ENCODE results near the gene POLD4.

The POLD4 gene

GRCh38 chr11:67370351-67371076, 17.2 kb upstream of the POLD4 start:
- peak; percentile 35 for DNase-seq

DNA sequence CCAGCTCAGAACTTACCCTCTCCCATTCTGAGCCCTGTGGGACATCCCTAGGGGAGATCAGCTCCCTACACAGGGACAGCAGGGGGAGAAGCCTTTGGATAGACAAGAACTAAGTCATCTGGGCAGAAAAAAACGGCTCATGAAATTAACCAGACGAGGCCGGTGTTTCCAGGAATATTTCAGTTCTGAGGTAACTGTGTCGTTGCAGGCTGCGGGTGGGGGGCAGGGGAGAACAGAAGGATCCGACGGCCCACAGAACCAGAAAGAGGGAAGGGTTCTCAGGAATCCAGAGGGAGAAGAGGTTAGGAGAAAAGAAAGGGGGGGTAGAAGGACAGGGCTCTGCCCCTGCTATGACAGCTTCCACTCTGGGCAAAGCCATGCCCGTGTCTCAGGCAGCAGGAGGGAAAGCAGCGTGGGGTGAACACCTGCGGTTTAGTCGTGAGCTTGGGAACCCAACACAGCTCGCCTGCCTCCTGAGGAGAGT, 16.5 kb upstream of the POLD4 start:
- no peak for DNase-seq

- DNase-seq = no peak
Measured at GRCh38 chr11:67369275-67369674, 15.9 kb upstream of the POLD4 start.

- DNase-seq = no peak
Measured at GRCh38 chr11:67368621-67369020, 15.3 kb upstream of the POLD4 start.

GRCh38 chr11:67367761-67368227, 14.4 kb upstream of the POLD4 start:
- DNase-seq = no peak

DNA sequence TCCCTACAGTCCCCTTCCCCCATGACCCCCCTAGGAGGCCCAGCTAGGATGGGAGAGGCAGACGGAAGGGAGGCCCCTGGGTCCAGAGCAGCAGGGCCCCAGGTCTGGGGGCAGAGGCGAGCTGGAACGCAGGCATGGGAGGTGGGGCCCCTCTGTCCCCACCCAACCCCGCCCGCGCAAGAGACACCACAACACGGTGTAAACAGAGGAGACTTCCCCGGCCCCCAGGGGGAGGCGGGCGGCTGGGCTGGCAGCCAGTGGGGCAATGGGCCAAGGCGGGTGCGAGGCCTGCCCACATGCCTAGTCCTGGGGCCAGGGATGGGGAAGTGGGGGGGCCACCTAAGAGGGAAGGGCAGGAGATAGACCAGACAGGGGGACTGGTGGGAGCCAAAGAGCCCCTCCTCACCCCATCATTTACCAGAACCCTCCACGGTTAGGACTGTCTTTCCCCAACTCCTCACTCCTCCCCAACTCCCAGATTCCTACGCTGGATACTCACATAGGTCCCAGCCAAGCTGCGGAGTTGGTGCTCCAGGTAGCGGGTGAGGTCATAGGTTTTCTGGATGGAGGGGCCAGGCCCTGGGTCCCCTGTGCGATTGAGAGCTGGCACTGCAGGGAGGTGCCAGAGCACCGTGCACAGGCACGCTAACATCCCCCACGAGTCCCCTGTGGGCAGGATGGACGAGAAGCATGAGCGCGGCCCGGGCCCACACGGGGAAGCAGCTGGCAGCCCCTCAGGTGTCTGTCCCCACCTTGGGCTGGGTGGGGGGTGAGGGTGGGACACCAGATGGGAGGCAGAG, 13.8 kb upstream of the POLD4 start:
- DNase-seq = no peak

GRCh38 chr11:67366546-67366945, 13.2 kb upstream of the POLD4 start:
- no peak for DNase-seq

DNA sequence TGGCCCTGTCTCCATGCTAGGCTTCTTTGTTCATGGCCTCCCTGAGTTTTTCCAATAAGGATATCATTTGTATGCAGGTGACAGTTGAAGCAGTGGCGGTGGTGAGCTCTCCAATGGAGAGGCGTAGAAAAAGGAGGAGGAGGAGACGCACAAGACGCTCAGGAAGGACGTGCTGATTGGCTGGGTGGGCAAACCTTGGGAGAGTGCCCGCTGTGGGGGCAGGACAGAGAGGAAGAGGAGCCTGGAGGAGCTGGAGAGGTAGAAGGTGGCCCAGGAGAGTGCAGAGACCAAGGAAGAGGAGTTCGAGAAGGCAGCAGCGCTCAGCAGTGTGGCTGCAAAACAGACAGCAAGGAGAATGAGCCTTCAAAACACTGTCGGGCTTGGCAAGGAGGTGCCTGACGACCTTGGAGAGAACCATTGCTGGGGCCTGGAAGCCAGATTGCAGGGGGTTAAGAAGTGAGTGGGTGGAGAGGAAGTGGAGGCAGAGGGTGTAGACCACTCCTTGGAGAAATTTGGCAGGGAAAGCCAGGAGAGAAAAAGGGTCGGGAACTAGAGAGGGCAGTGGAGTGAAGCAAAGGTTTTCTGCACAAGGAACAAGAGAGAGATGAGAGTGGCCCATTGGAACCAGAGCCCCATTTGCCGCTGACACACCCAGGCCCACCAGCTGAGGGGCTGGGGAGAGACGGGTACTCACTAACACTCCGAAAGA, 12.5 kb upstream of the POLD4 start:
- no peak for DNase-seq

DNA sequence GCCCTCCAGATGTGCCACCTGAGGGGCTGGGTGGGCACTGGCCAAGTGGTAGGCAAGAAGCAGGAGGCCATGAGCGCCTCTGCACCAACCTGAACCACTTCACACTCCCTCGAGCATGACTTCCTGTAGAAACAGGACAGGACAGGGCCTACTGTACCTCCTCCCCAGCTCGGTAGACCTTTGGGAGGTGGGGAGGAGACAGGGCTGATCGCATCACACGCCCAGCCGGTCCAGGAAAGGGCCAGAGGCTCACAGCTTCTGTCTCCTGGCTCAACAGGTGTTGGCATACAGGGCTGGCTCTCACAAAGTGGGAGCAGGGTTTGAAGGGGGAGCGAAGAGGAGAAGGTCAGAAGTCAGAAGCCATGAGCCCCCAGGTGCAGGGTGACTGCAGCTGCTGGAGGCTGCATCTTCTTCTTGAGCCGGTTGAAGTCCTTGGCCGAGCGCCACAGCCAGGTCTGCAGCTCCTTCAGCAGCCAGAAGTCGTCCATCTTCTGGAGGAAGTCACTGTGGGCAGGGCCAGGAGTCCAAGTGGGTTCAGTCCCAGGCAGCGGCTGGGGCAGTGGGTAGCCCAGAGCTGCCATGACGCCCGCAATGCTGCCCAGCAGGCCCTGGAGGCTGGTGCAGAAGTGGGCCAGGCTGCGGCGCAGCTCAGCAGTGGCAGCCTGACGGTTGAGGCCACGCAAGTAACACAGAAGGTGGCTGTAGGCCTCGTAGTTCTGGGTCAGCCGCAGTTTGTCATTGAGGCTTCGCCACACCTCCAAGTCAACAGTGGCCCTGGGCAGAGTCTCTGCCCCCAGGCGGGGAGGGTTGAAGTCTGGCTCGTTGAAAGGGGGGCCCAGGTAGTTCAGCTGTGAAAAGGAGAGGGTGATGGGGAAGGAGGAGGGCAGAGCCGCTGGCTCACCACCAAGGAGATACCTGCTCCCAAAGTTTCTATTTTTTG, 11.7 kb upstream of the POLD4 start:
- peak; percentile 70 for DNase-seq

DNA sequence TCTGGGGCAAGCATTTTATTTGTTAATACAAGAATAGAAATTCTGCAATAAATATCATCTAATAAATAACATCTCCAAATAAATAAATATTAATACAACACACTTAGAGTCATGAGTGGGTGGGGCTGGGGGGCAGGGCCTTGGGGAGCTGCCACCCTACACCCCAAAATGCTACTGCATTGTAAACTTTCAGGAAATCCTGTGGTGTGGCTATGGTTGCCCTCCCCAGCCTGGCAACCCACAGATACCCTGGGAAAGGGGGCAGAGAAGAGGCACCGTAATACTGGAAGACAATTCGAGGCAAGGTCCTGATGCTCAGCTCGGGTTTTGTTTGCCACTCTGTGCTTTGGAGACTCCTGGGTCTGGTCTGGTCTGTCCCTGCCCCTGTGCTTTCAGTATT, 10.8 kb upstream of the POLD4 start:
- no peak for DNase-seq

DNA sequence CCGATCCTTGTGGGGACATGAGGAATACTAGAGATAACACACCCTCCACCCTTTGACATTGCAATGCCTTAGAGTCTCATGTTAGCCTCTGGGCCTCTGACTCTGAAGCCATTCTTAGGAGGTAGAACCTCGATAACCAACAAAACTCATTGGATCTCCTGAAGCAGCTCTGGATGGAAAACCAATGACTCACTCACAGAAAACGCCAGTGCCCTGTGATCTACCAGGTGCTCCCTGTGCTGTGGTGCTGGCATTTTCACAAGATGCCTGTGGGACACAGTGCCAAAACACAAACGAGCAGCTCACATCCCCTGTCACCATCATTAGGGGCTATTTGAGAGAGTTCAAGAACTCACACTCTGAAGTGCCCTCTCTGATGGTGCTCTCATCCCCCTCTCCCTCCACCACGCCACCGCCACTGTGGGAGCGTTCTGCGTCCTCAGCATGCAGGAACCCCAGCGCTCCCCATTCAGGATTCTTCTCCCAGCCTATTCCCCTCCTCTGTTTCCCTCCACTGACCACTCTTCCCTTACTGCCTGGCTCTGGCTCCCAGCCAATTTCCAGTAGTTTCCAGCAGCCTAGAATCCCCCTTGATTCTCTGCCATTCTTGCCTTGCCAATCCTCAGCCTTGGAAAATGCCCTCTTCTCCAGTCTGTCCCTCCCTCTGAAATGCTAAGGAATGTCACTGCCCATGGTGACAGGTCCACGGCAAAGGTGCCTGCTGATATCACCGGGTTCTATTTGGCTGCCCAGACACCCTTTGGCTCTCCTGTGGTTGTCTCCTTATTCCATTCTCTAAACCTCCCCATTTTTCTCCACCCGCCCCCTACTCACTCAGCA, 4.7 kb upstream of the POLD4 start:
- DNase-seq = no peak

- peak; percentile 91 for DNase-seq
Measured at GRCh38 chr11:67356864-67357561, 3.7 kb upstream of the POLD4 start.

DNA sequence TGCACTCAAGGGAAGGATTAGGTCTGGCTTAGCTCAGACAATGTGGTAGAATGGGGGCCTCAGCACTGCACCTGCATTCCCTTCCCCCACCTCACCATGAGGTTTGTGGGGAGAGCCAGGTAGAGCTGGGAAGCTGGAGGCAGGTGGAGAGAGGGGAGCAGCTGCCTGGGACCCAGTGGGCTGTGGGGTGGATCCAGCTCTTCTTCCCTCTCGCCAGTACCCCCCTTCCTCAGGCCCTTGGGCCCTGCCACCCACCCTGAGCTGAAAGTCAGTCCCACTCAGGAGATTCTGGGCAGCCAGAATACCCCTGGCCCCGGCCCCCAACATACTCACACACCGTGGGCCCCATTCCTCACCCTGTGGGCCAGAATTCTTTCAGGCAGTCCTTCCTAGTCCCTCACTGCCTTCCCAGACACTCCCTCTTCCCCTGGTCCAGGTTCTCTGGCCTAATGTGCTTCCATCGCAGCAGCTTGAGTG, 3.1 kb upstream of the POLD4 start:
- no peak for DNase-seq

DNA sequence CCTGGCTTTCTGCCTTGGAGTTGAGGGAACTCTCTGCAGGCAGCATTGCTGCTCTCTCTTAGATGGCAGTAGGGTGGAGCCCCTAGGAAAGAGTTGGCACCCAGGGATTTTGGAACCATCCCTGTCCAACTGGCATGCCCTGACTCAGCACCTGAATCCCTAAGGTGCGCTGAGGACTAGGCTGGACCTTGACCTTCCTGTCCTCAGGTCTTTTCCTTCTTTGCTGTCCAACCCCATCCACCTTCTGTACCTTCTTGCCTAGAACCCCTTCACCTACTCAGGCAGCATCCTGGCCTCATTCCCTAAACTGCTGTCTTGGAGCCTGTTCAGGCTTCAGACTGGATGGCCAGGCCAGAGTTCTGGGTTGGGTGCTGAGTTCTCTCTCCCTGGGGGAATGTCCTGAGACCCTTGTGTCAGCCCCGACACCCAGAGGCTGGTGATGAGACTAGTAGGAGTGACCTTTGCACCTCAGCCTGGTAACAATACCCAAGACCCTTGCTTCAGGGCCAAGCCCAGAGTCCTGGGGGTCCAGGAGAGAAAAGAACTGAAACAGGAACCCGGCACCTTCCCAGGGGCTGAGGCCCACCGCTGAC, 2.5 kb upstream of the POLD4 start:
- no peak for DNase-seq

- DNase-seq = no peak
Measured at GRCh38 chr11:67355023-67355793, 1.9 kb upstream of the POLD4 start.

GRCh38 chr11:67354075-67355022, 1.0 kb upstream of the POLD4 start:
- peak; percentile 92 for DNase-seq

- DNase-seq = peak; percentile 96
Measured at GRCh38 chr11:67352546-67353316, 615 bp downstream of the POLD4 start.

Data from DMS53 (cell line).